CD4-positive, CD25-positive, alpha-beta regulatory T cell (primary cell): ENCODE data around the gene PCDH7. TPM values are rescaled to one million over a fixed set of nuclear protein-coding genes. Genes with fewer than 3 reads are reported as not detected.

ENCODE experiments used
- ATAC-seq, 2 donors: fragments of 150-1000 bp; cut with Tn5 transposase; one replicate each; pipeline ENCODE4 v1.10.0; 2021; ENCODE audit warnings: low read depth in 2 of 2, moderate number of reproducible peaks in 2 of 2, moderate library complexity in 1 of 2
- DNase-seq, 3 donors: peaks; one replicate each; pipeline versions ENCODE4 v3.0.0 to v3.0.0-alpha.2; 2012 to 2022; ENCODE audit warnings: mixed read lengths in 1 of 3
- H3K27ac ChIP-seq: one replicate; pipeline ENCODE4 v1.7.0; 2013; ENCODE audit warnings: mild to moderate bottlenecking, low read length; ENCODE audit not compliant: insufficient read depth, poor library complexity, severe bottlenecking
- H3K27me3 ChIP-seq: one replicate; pipeline ENCODE4 v1.7.0; 2013; ENCODE audit warnings: low read length; ENCODE audit not compliant: control insufficient read depth, insufficient read depth
- H3K36me3 ChIP-seq: one replicate; pipeline ENCODE4 v1.7.0; 2013; ENCODE audit warnings: mild to moderate bottlenecking, low read length, moderate library complexity; ENCODE audit not compliant: control insufficient read depth, insufficient read depth
- H3K4me1 ChIP-seq: 2 replicates; pipeline ENCODE4 v1.7.0; 2013; ENCODE audit warnings: mild to moderate bottlenecking, low read length; ENCODE audit not compliant: insufficient read depth, control insufficient read depth, poor library complexity, severe bottlenecking
- H3K4me3 ChIP-seq: one replicate; pipeline ENCODE4 v1.7.0; 2013; ENCODE audit warnings: low read depth, mild to moderate bottlenecking, low read length, moderate library complexity
- H3K9me3 ChIP-seq, 2 experiments: 1 replicate in 1 of 2; 2 replicates in 1 of 2; pipeline ENCODE4 v1.7.0; 2013; ENCODE audit warnings: low read length in 2 of 2, mild to moderate bottlenecking in 1 of 2, moderate library complexity in 1 of 2; ENCODE audit not compliant: control insufficient read depth in 2 of 2
- H3K27ac Mint-ChIP-seq, 3 donors: one replicate each; pipeline ENCODE4 v1.8.0; 2020 to 2022; ENCODE audit warnings: mild to moderate bottlenecking in 3 of 3, mixed read lengths in 3 of 3, moderate library complexity in 2 of 3
- H3K27me3 Mint-ChIP-seq: one replicate; pipeline ENCODE4 v1.8.0; 2022; ENCODE audit warnings: mild to moderate bottlenecking, mixed read lengths
- H3K36me3 Mint-ChIP-seq: one replicate; pipeline ENCODE4 v1.8.0; 2020; ENCODE audit warnings: mixed read lengths
- H3K4me1 Mint-ChIP-seq, 4 donors: one replicate each; pipeline ENCODE4 v1.8.0; 2020 to 2022; ENCODE audit warnings: mixed read lengths in 4 of 4, mild to moderate bottlenecking in 1 of 4
- H3K4me3 Mint-ChIP-seq, 4 donors: one replicate each; pipeline ENCODE4 v1.8.0; 2020 to 2022; ENCODE audit warnings: mild to moderate bottlenecking in 4 of 4, mixed read lengths in 4 of 4, moderate library complexity in 3 of 4
- H3K9me3 Mint-ChIP-seq, 7 donors: one replicate each; pipeline ENCODE4 v1.8.0; 2020 to 2022; ENCODE audit warnings: mixed read lengths in 7 of 7, mild to moderate bottlenecking in 3 of 7, moderate library complexity in 2 of 7
- polyA plus RNA-seq, 4 donors: library from polyadenylated mRNA; unstranded; fragments of 300-500 nt; fragmentation: Illumina TruSeq; gene quantifications; one replicate each; pipeline ENCODE4 v1.2.3, GENCODE V29; 2021
- total RNA-seq: library from RNA; stranded (reverse); gene quantifications from one replicate; pipeline ENCODE4 v1.2.3, GENCODE V29; 2022

The PCDH7 gene
- total and polyA plus RNA-seq, 5 donors from 2014 or later: not detected

DNA sequence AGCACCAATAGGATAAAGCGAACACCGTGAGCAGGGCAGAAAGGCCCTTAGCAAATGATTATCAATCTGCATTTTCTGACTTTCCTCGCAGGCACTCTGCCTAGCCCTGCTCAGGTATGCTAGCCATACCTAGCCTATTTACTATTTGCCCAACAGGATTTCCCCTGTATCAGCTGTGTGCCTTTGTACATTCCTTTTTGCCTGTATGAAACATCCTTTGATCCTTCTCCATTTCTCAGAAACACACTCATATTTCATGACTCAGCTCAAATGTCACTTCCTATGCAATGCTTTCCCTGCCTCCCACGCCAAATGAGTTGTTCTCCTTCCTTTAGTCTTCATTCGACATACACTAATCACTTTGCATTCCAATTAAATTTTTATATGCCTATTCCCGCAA is 37.2 kb downstream of the PCDH7 start:
- Mint-ChIP-seq H3K36me3 (no peaks in the 10 kb centered on the region), H3K4me1 (no peaks in the 10 kb centered on the region), H3K27ac (no peak overlapping the region), H3K4me3 (no peak overlapping the region), H3K9me3 (peaks cover 0 to 5% (median 1%) of the 10 kb centered on the region in 7 donors), H3K27me3 (no peaks in the 10 kb centered on the region)
- DNase-seq (no peak), ATAC-seq (no peak)
- Histone ChIP-seq H3K9me3 (peaks cover 0 to 4% of the 10 kb centered on the region in 2 experiments), H3K27ac (no peak overlapping the region), H3K27me3 (no peaks in the 10 kb centered on the region), H3K36me3 (no peaks in the 10 kb centered on the region), H3K4me3 (no peak overlapping the region), H3K4me1 (no peaks in the 10 kb centered on the region)

DNA sequence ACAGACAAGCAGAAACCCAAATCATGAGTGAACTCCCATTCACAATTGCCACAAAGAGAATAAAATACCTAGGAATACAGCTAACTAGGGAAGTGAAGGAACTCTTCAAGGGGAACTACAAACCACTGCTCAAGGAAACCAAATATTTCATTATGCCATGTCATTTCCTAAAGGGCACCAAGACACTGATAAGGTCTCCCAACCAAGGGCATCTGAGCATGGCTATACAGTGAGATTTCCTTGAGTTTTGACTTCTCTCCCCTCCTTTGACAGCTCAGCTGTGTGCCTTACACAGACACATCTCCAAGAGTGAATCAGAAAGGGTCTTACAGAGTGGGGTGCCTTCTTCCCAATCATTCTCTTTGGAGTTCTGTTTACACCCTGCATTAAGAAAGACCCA is 40.4 kb downstream of the PCDH7 start:
- peaks cover 0 to 4% of the 10 kb centered on the region in 2 experiments for H3K9me3 ChIP-seq
- Mint-ChIP-seq H3K9me3 (peaks cover 0 to 7% (median 2%) of the 10 kb centered on the region in 7 donors), H3K4me1 (no peaks in the 10 kb centered on the region), H3K27me3 (no peaks in the 10 kb centered on the region), H3K4me3 (no peak overlapping the region), H3K36me3 (no peaks in the 10 kb centered on the region), H3K27ac (no peak overlapping the region)
- H3K4me3 ChIP-seq: no peak overlapping the region
- no peaks in the 10 kb centered on the region for H3K4me1 ChIP-seq
- no peak overlapping the region for H3K27ac ChIP-seq
- ATAC-seq (no peak), DNase-seq (no peak)
- H3K36me3 ChIP-seq: no peaks in the 10 kb centered on the region
- no peaks in the 10 kb centered on the region for H3K27me3 ChIP-seq

DNA sequence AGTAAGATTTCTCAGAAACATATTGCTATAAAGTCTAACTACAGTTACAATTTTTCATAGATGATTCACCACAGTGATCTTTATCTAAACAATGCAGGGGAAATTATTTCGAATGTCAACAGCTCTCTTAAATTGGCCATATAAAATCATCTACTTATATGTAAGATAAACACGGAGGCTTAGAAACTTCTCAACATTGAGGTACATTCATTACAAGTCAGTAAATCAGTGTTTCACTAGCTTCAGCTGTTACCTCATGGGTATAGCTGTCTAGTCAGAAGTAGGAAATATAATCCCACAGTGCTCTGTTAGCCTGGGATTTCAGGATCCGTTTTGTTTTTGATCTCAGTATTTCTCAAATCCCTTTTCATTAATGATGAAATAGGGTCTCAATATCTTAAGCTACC is 43.2 kb downstream of the PCDH7 start:
- no peaks in the 10 kb centered on the region for H3K27me3 ChIP-seq
- Mint-ChIP-seq H3K27ac (no peak overlapping the region), H3K27me3 (no peaks in the 10 kb centered on the region), H3K9me3 (peaks cover 0 to 7% (median 3%) of the 10 kb centered on the region in 7 donors), H3K4me1 (no peaks in the 10 kb centered on the region), H3K4me3 (no peak overlapping the region), H3K36me3 (no peaks in the 10 kb centered on the region)
- DNase-seq (no peak), ATAC-seq (no peak)
- H3K27ac ChIP-seq: no peak overlapping the region
- H3K4me3 ChIP-seq: no peak overlapping the region
- H3K36me3 ChIP-seq: no peaks in the 10 kb centered on the region
- no peaks in the 10 kb centered on the region for H3K4me1 ChIP-seq
- H3K9me3 ChIP-seq: peaks cover 0 to 1% of the 10 kb centered on the region in 2 experiments

DNA sequence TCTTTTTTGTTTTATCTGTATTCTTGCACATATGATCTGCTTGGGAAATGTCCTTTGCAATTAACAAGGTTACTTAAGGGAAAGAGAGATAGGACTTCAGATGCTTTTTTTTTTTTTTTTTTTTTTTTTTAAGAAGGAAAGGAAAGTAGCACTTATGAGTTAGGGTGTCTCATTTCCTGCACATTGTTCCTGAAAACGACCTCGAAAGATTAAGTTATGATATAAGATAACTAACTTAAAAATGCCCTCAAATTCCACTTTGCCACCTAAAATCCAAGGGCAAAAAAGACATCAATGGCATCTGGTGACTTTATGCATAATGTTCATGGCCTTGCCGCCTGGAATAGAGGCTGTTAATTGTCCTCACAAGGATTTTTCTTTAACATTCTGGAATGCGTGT is 44.9 kb downstream of the PCDH7 start:
- Histone ChIP-seq H3K9me3 (no peaks in the 10 kb centered on the region), H3K4me1 (no peaks in the 10 kb centered on the region), H3K27me3 (no peaks in the 10 kb centered on the region), H3K4me3 (no peak overlapping the region), H3K27ac (no peak overlapping the region), H3K36me3 (no peaks in the 10 kb centered on the region)
- Mint-ChIP-seq H3K27me3 (no peaks in the 10 kb centered on the region), H3K27ac (no peak overlapping the region), H3K9me3 (peaks cover 0 to 7% (median 4%) of the 10 kb centered on the region in 7 donors), H3K4me3 (no peak overlapping the region), H3K36me3 (no peaks in the 10 kb centered on the region), H3K4me1 (no peaks in the 10 kb centered on the region)
- DNase-seq: no peak
- ATAC-seq: no peak

DNA sequence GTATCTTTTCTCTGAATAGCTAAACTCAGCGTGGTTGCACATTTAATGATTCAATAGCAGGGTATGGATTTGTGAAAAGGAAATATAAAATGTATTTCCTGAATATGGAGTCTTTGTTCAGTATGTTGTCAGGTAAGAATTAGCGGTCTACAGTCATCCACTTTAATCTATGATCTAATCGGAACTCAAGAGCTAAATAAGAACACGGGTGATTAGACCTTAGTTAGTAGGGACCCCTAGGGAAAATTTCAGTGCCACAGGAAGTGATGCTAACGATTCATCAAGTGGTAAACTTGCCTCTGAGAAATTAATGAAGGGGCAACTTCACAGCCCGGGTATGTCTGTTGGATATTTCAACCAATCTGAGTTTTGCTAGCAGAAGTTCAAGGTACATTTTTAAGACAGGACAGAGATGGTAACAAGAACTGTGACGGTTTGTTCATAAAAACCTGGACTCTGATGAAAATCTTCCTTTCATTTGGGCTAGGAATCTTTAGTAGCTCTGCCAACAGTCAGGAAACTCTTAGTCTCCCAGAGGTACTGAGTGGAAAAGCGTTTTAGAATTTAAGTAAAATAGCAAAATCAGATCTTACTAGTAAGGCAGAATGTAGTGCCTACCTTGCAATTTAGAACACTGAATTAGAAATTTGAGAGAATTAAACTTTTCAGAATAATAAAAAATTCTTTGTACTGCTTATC is 47.1 kb downstream of the PCDH7 start:
- H3K9me3 Mint-ChIP-seq: peaks cover 0 to 8% (median 4%) of the 10 kb centered on the region in 7 donors
- no peaks in the 10 kb centered on the region for H3K4me1 Mint-ChIP-seq
- H3K27me3 ChIP-seq: no peaks in the 10 kb centered on the region
- H3K36me3 Mint-ChIP-seq: no peaks in the 10 kb centered on the region
- no peak overlapping the region for H3K27ac Mint-ChIP-seq
- H3K4me3 ChIP-seq: no peak overlapping the region
- H3K27me3 Mint-ChIP-seq: no peaks in the 10 kb centered on the region
- no peak overlapping the region for H3K27ac ChIP-seq
- H3K4me1 ChIP-seq: no peaks in the 10 kb centered on the region
- ATAC-seq (no peak), DNase-seq (no peak)
- no peak overlapping the region for H3K4me3 Mint-ChIP-seq
- no peaks in the 10 kb centered on the region for H3K9me3 ChIP-seq
- no peaks in the 10 kb centered on the region for H3K36me3 ChIP-seq

DNA sequence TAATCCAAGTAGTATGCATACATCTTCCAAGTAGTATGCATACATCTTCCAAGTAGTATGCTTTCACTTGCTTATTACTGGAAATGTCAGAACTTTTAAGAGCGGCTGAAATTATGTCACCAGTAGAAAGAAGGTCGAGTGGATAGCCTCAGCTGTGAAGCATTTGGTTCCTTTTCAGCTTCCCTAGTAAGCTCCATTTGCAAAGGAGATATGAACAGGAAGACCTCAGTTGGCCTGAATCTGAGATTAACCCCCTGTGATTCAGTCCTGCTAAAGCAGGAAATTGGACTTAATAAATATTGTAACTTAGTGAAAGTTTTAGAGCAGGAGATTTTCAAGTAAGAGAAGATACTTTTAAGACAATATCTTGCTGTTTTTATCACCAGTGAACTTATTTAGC is 48.1 kb downstream of the PCDH7 start:
- Mint-ChIP-seq H3K36me3 (no peaks in the 10 kb centered on the region), H3K27me3 (no peaks in the 10 kb centered on the region)

DNA sequence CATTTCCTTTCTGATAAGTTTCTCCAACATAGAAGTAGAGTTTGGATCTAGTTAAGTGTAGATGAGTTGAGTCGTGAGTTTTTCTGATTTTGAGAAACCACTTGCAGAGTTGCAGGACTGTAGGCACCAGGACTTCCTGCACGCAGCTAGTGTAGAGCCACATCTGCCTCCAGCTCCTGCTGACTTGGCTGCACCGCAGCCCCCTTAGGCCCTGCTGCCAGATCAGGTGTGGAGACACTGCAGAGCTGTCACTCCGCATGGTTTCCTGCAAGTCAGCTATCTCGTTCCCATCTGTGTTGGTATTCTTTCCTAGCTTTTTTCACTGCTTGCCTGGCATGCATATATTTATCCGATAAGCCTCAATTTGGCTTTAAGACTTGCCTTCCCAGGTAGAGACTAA is 48.9 kb downstream of the PCDH7 start:
- no peak overlapping the region for H3K27ac Mint-ChIP-seq
- DNase-seq (no peak), ATAC-seq (no peak)
- H3K27me3 ChIP-seq: no peaks in the 10 kb centered on the region
- H3K27ac ChIP-seq: no peak overlapping the region
- peaks cover under 1 to 7% (median 4%) of the 10 kb centered on the region in 7 donors for H3K9me3 Mint-ChIP-seq
- H3K4me1 ChIP-seq: no peaks in the 10 kb centered on the region
- H3K4me3 ChIP-seq: no peak overlapping the region
- no peaks in the 10 kb centered on the region for H3K36me3 ChIP-seq
- H3K9me3 ChIP-seq: no peaks in the 10 kb centered on the region
- H3K4me1 Mint-ChIP-seq: no peaks in the 10 kb centered on the region
- H3K36me3 Mint-ChIP-seq: no peaks in the 10 kb centered on the region
- no peaks in the 10 kb centered on the region for H3K27me3 Mint-ChIP-seq
- no peak overlapping the region for H3K4me3 Mint-ChIP-seq

More for the DNA sequence above, 48.1 kb downstream of the PCDH7 start:
- Histone ChIP-seq H3K27me3 (no peaks in the 10 kb centered on the region), H3K27ac (no peak overlapping the region), H3K9me3 (no peaks in the 10 kb centered on the region), H3K36me3 (no peaks in the 10 kb centered on the region), H3K4me1 (no peaks in the 10 kb centered on the region), H3K4me3 (no peak overlapping the region)
- Mint-ChIP-seq H3K4me1 (no peaks in the 10 kb centered on the region), H3K9me3 (peaks cover 0 to 9% (median 4%) of the 10 kb centered on the region in 7 donors), H3K4me3 (no peak overlapping the region), H3K27ac (no peak overlapping the region)
- no peak for ATAC-seq
- DNase-seq: no peak

DNA sequence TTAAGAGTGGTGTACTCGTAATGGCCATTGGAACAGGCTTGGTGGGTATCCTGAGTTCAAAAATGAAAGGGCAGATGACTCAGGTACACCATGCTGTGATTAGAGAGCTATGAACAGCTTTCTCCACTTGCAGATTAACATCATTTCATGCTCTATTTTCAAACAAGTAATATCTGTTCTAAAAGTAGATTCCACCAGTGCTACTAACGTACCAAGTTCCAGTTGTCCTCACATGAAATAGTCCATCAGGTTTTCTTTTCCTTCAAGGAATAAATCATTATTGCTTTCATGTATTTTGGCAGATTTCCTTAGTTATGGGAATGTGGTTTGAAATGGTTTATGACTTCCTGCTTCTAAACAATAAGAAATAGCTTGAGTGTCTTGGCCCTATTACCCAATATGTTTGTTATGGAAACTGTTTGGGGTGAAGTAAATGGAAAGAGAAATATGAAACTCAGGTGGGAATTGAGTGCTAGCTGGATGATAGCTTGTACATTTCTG is 49.9 kb downstream of the PCDH7 start:
- H3K4me1 Mint-ChIP-seq: no peaks in the 10 kb centered on the region
- H3K36me3 Mint-ChIP-seq: no peaks in the 10 kb centered on the region
- Histone ChIP-seq H3K27ac (no peak overlapping the region), H3K9me3 (no peaks in the 10 kb centered on the region), H3K4me1 (no peaks in the 10 kb centered on the region), H3K36me3 (no peaks in the 10 kb centered on the region), H3K27me3 (no peaks in the 10 kb centered on the region), H3K4me3 (no peak overlapping the region)
- H3K9me3 Mint-ChIP-seq: peaks cover 0 to 9% (median 4%) of the 10 kb centered on the region in 7 donors
- H3K4me3 Mint-ChIP-seq: no peak overlapping the region
- H3K27me3 Mint-ChIP-seq: no peaks in the 10 kb centered on the region
- H3K27ac Mint-ChIP-seq: no peak overlapping the region
- no peak for DNase-seq
- no peak for ATAC-seq
